CD1c-positive myeloid dendritic cell (primary cell): ENCODE results near the gene LAGE3.

Source experiments
- DNase-seq: peaks from one replicate; pipeline ENCODE4 v3.0.0-alpha.2; 2016; ENCODE audit errors: extremely low spot score

The LAGE3 gene, protein sequence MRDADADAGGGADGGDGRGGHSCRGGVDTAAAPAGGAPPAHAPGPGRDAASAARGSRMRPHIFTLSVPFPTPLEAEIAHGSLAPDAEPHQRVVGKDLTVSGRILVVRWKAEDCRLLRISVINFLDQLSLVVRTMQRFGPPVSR

DNA sequence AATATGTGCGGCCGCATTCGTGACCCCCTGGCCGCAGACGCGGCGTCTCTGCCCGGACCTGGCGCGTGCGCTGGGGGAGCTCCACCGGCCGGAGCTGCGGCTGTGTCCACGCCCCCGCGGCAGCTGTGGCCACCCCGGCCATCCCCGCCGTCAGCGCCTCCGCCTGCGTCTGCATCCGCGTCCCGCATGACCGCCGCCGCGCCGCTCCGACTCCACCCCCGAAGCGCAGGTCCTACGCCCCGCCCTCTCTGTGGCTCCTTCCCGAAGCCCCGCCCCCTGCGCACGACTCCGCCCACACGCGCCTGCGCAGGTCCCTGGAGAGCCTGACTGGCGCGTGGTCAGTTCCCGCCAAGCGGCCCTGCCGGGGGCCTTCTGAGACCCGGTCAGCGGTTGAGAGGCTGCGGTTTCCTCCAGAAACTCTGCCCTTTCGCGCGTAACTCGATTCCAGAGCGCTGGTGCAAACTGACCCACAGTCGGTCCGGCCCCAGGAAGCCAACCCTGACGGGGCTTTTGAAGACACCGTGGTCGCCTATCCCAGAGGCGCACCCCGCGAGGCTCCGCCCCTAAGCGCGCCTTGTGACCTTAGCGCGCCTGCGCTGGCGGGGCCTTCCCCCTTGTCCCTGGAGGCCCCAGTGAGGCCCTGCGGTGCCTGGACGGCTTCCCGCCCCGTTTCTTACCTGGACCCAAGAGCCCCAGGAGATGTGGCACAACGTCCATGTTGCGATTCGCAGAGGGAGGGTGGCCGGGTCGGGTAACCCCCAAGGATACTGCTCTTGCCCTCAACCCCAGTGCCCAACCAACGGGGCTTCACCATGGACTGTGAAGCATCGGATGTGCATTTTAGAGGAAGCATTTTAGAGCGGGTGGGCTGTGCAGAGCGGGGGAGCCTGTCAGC lies at the start of gene LAGE3:
LAGE3 (minus strand) TSS at position 554 of the 895 bp plus-strand sequence; CDS start at position 188, 366 bp downstream.
- DNase-seq, result peak; percentile 93

DNA sequence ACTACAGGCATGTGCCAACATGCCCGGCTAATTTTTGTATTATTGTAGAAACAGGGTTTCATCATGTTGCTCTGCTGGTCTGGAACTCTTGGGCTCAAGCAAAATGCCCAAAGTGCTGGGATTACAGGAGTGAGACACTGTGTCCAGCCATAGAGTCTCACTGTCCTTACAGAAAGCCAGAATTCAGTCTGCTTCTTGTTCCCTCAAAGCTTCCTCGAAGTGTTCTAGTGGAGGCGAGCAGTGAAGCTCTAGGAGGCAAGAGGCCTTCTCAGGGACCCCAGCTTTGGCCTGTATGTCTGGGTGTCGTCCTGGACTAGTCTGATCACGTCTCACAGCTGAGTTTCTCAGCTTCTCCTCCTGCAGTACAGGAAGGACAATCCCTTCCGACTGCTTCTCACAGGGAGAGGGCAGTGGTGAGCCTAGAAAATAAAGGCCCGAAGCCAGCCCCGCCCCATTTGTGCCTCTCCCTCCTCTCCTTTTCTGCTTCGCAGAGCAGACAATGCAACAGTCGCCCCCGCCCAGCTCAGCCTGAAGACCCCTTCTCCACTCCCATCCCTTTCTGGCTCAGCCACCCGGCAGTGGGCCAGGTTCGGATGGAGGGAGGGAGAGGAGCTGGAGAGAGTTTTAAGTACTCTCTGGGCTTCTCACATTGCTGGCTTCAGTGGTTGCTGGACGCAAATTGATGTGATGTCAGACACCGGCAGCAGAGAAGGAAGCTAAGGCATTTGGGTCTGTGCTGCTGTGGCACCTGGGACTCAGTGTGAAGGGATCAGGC lies 48.0 kb upstream of the LAGE3 start:
- DNase-seq, result peak; percentile 57

DNA sequence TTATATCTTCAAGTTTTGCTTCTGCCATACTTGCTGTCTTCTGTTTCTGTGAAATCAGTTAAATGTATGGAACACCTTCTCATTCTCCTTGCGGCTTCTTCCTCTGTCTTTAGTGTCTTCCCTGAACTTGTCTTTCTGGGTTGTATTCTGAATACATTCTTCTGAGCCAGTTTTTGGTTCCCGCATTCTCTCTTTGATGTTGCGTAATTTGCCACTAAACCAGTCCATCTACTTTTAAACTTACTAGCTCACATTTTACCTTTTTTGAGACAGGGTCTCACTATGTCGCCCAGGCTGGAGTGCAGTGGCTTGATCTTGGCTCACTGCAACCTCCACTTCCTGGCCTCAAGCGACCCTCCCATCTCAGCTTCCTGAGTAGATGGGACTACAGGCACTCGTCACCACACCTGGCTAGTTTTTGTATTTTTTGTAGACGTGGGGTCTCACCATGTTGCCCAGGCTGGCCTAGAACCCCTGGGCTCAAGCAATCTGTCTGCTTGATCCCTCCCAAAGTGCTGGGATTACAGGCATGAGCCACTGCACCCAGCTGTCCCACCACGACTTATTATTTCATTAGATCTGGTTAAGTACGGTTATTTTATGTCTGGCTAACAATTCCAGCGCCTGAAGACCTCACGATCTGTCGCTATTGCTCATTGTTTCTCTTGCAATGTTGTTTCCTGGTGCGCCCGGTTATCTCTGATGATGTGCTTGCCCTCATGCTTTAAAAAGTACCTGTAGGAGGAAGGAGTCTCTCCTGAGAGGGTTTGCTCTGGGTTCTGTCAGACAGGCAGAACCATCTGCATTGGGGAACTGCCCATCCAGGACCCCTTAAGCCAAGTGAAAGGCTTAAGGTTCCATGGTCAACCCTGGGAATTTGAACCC lies 46.8 kb upstream of the LAGE3 start:
- DNase-seq, result no peak

DNA sequence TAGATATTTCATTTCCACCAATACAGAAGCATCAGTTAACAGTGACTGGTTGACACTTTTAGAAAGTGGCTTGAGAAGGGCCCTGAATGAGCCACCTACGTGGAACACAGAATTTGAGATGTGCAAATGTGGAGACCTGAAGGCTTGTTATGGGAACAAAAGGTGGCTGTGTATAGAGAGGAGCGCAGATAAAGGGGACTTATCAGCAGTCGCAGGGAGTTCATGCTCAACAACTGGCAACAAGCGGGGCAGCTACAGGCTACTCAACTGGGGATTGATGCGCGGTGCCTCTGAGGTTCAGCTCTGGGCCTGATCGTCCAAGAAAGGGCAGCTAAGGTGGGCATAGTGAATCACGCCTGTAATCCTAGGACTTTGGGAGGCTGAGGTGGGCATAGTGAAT lies 40.3 kb upstream of the LAGE3 start:
- no peak for DNase-seq

DNA sequence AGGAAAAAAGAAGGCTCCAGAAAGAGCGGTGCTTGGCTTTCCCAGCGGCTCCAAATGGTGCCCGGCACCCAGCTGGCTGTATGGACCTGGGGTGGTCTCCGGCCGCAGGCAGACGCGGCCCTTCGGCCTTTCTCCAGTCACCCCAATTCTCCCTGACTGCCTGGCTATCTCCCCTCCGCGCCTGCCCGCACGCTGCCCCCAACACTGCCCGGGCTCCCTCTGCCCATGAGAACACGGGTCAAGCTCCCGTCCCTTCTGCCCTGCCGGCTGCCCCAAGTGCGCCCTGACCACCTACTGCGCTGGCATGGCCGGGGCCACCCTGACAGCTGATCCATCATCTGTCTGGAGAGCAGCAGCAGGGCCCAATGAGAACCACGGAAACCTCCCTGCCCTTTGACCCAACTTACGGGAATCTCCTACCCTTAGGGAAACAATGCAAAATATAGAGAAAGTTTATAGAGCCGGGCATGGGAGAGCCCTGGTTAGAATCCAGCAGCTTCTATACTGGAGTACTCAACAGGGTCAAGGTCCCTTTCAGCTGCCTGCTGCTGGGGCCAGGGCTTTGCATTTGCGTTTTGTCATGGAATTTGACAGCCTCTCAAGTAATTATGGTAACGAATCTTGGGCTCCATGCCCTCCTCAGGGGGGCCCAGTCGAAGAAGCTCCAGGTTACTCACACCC lies 38.2 kb upstream of the LAGE3 start:
- DNase-seq, result no peak

DNA sequence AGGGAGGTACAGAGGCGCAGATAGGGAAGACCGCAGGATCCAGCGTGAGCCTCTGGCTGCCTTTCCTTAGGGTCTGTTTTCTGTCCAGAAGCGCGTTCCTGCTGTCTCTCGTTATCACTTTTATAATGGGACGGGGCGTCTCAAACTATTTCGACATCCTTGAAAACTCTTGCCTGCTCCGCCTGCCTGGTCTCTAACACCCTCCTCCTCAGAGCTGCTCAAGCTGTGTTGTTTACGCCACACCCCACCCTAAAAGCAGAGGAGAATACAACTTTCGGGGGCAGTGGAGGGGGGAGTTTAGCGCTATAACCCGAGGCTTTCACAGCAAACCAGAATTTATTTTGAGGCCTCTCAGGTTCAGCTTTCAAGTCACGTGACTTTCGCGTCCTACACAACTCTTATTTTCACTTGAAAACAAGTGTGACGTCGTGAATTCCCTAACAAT lies 37.6 kb upstream of the LAGE3 start:
- DNase-seq, result peak; percentile 16

DNA sequence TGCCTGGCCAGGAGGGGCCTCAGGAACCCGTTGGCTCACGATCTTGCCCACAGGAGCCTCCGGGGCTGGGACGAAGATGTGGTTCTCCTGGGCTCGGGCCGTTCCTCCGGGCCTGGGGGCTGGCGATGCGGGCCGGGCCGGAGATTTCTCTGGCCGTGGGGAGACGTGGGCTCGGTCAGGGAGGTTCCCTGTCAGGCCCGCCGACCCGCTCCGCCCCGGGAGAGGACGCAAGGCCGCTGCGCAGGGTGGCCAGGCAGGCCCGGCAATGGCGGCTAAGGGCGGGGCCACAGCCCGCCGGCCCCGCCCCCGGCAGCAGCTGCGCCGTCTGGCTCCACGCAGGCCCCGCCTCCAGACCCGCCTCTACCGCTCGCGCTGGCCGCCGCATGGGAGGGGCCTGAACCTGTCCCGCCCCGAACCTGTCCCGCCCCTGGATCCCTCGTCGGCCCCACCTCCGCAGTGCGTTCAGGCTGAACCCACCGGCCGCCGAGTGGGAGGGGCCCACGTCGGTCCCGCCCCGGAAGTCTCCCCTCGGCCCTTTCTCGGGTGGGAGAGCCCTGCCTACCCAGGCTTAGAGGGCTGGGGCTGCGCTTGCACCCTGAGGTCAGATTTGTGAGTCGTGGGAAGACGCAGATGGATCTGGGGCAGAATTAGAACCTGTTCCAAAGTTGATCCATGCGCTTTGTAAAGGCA lies 37.0 kb upstream of the LAGE3 start, which contains the start of gene FAM3A:
FAM3A (minus strand) TSS at position 267 of the 690 bp plus-strand sequence. CDS start 460 bp downstream, outside the sequence.
- peak; percentile 91 for DNase-seq

DNA sequence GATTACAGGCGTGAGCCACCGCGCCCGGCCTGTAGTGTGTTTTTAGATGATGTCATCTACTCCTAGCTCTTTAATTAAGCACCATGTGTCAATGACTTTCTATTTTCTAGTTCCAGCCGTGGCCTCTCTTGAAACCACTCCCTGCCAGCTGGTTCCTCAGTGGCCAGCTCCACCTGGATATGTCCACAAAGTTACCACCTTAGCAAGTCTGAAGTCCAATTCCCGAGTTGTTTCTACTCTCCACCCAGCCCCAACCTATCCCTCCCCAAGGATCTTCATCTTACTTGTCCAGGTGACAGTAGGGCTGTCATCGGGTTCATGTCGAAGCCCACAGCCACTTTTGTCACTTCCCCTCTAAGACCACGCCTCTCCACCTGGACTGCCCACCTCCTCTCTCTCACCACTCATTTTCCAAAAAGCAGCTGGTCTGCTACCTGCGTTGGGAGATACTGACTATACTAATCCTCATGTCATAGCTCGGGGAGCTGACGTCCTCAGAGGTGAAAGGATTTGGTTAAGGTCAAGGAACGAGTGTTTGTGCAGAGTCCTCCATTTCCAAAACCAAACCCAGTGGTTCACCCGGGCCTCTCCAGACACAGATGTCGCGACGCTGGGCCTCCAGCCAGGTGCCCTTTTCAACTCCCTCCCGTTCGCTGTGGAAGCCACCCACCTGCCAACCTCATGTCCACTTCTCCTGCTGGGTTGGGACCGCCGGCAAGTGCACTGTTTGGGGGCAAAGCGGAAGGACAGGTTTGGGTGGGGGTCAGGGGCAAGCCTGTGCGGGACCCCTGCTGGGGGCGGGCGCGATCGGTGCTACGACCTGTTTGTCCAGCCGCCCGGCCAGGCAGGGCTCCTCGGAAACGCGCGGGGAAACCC lies 36.2 kb upstream of the LAGE3 start:
- DNase-seq, result no peak

DNA sequence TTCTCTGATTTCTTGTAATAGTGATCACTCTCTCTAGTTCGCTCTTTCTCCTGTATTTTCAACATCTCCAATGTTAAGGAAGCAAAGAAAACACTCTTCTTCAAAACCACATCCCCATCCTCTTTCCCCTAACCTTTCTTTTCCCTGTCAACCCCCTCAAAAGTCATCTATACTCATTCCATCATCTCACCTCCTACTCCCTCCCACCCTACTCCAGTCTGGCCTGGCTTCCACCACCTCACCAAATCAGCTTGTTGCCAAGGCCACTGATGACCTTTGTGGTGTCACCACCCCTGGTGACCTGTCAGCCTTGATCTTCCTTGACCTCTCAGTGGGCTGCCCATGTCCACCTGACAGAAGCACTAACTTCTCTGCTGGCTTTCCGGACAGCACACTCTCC lies 34.6 kb upstream of the LAGE3 start:
- peak; percentile 2 for DNase-seq

DNA sequence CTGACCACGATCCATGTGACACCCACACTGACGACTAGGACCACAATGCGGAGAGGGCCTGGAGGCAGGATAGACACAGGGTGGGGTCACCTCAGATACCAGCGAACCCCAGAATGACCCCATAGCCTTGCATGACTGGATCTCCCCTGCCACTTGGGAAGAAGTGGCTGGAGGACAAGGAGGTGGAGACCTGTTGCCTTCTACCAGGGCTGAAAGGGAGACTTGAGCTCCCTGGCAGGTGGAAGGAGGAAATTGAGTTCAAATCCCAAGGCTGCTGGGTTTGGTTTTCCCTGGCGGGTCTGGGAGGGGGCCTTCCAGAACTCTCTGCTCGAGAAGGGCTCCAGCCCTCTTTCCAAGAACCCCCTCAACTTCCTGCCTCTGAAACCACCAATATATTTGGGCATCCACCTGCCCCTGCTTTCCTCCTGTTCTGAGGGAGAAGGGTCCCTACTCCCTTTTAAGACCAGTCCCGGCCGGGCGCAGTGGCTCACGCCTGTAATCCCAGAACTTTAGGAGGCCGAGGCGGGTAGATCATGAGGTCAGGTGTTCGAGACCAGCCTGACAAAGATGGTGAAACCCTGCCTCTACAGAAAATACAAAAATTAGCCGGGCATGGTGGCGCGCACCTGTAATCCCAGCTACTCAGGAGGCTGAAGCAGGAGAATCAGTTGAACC lies 33.9 kb upstream of the LAGE3 start:
- DNase-seq, result no peak

DNA sequence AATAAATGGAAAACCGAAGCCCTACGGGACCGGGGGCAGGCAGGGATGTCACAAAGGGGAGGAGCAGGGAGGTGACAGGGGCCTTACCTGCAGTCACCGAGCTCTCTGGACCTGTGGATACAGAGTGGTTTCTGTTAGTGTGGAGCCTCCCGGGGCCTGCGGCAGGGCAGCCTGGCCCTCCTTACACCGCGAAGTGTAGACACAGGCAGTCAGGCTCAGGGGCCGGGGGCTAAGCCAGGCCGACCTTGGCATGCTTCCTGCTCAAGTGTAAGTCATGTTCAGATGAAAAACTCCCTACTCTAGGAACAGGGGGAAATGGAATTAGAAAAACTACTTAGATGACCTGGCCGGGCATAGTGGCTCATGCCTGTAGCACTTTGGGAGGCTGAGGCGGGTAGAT lies 32.7 kb upstream of the LAGE3 start:
- DNase-seq, result no peak

DNA sequence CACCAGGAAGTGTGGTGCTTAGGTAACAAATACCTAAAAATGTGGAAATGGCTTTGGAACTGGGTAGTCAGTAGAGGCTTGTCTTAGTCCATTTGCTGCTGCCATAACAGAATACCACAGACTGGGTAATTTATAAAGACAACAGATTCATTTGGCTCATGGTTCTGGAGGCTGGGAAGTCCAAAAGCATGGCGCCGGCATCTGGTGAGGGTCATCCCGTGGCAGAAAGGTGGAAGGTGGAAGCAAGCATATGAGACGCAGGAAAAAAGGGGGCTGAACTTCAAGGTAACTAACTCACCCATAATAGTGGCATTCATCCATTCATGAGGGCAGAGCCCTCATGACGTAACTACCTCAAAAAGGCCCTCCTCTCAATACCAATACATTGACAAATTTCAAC lies 30.4 kb upstream of the LAGE3 start:
- DNase-seq, result no peak

DNA sequence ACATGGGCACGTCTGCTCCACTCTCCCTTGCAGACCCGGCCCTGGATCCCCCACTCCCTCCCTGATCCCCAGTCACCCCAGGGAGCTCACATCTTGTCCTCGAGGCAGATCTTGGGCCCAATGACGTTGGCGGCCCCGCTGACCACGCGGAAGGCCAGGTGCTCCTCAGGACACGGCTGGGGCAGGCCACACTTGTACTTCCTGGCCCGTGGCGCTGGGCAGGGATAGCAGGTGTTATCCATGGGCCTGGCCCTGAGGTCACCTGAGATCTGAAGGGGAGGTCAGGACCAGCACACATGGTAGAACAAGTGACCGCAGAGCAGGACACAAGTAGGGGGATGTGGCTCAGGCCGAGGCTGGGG lies 29.3 kb upstream of the LAGE3 start:
- DNase-seq, result no peak

DNA sequence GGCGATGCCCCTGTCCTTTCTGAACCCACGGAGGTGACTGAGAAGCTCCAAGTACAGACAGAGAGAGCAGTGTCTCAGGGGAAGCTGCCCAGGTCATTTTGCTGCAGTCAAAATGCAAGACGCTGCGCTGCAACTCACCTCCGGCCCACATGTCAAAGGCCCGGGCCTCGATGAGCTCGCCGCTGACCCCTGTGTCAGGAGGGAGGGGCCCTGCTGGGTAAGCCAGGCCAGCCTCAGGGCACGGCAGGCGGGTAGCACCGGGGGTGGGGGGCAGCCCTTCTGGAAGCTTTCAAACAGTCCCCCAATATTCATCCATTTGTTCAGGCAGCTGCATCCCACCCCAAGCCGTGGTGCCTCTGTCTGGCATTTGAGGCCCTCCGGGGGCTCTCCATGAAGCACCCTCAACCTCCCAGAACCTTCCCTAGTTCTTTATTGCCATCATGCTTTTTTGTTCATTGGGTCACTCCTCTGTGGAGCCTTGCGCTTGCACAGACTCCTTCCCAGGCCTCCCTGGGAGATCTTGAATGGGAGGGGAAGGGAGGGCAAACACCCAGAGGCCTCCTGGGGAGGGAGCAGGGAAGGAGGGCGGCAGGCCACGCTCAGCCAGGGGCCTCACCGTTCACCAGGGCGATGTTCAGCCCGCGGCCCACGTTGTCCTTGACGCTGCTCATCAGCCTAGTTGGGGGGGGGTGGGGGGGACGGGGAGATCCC lies 28.7 kb upstream of the LAGE3 start:
- no peak for DNase-seq

DNA sequence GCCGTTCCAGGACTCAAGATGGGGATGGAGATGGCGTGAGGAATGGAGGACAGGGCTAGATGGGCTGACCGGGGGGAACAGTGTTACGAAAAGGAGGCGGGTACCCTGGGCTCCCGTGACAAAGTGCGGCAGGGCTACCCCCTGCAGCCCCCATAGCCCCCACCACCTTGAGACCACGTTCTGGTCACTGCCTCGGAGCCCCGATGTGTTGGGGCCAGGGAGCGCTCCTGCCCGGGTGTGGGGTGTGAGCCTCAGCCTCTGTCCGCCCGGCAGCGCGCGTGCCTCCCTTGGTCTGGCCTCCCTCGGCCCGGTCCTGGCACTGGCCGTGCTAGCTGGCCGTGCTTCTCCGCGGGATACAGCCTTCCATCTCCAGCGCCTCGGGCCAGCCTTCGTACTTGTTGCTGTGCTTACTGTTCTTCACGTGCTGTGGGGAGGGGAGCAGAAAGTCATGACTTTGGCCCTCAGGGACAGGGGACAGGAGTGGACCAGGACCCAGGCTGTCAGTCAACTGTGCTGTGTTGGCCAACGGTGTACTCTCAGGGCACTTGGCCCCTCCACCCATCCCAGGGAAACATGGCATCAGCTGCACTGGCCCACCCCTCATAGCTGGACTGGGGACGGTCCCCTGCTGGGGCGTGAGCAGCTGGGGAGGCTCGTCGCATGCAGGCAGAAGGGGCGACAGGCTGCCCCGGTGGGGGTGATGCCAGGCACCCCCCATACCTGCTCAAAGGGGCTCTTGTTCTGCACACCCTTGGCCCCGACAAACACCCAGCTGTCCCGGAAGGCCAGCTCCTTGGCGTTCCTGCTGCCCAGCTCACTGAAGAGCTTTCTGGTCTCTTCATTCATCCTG lies 27.6 kb upstream of the LAGE3 start:
- no peak for DNase-seq

DNA sequence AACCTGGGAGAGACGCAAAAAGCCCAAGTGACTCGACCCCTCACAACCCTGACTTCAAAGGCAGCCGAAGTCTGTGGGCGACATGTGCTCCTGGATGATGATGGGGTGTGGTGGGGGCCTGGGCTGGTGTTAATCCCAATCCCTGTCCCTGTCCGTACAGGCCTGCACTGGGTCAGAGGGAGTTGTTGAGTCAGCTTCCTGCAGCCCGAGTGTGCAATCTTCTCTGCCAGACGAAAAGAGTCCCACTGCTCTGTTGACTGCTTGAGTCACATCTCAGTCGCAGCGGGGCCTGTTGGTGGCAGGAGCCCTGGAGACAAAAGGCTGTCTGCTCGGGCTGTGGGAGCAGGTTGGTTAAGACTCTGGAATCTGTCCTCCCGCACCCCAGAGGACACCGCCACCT lies 26.7 kb upstream of the LAGE3 start:
- no peak for DNase-seq

DNA sequence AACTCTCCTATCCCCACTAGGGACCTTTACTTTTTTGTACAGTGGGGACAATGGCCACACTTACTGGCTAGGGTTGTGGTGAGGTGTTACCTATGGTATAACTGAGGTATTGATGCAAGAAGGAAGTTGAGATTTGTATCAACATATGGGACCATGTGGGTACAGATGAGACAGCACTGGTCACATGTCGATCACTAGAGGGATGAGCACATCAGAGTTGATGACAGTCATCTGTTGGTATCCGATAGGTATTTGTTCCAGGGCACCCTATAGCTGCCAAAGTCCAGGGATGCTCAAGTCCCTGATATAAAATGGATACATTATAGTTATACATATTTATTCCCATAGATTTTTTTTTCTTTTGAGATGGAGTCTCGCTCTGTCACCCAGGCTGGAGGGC lies 23.9 kb upstream of the LAGE3 start:
- no peak for DNase-seq
